MG63 (cell line): ENCODE results near the gene IL20. TPM values are rescaled to one million over a fixed set of nuclear protein-coding genes. Genes with fewer than 3 reads are reported as not detected.

Source experiments
- DNase-seq: peaks from one replicate; pipeline ENCODE4 v3.0.0-alpha.2; 2020
- H3K27me3 ChIP-seq: fragments of 250-450 bp; sonication (Bioruptor Pico); 2 replicates; pipeline ENCODE4 v1.5.1; 2020; ENCODE audit warnings: mild to moderate bottlenecking, moderate library complexity
- H3K36me3 ChIP-seq: fragments of 250-450 bp; sonication (Bioruptor Pico); 2 replicates; pipeline ENCODE4 v1.5.1; 2020; ENCODE audit warnings: mild to moderate bottlenecking, moderate library complexity
- H3K4me3 ChIP-seq: fragments of 250-450 bp; sonication (Bioruptor Pico); 2 replicates; pipeline ENCODE4 v1.5.1; 2020; ENCODE audit warnings: mild to moderate bottlenecking, moderate library complexity
- H3K9me3 ChIP-seq: fragments of 250-450 bp; sonication (Bioruptor Pico); 2 replicates; pipeline ENCODE4 v1.5.1; 2020; ENCODE audit warnings: mild to moderate bottlenecking, moderate library complexity
- total RNA-seq: library from RNA; depleted of rRNA; stranded (reverse); fragments of >200 nt; shearing (Covaris generic); gene quantifications from 2 replicates; pipeline ENCODE4 v1.2.3, GENCODE V29; 2014; ENCODE audit warnings: low replicate concordance

IL20 gene
- total RNA-seq, 1 experiment from 2014 or later, result not detected

- DNase-seq, result no peak
- no peaks in the 10 kb centered on the region; the same call in 1 of the 2 replicates for H3K9me3 ChIP-seq
- no peak overlapping the region for H3K4me3 ChIP-seq
- no peaks in the 10 kb centered on the region for H3K27me3 ChIP-seq
- H3K36me3 ChIP-seq, result no peaks in the 10 kb centered on the region; the same call in 1 of the 2 replicates
These were observed 39.2 kb downstream of the IL20 start for GRCh38 chr1:206904423-206905142.

GRCh38 chr1:206905295-206906164 lies 40.1 kb downstream of the IL20 start:
- DNase-seq, result peak; percentile 76
- H3K36me3 ChIP-seq, result no peaks in the 10 kb centered on the region; the same call in 1 of the 2 replicates
- no peaks in the 10 kb centered on the region for H3K27me3 ChIP-seq
- H3K9me3 ChIP-seq, result no peaks in the 10 kb centered on the region; the same call in 1 of the 2 replicates
- H3K4me3 ChIP-seq, result no peak overlapping the region

GRCh38 chr1:206907304-206907991 lies 42.0 kb downstream of the IL20 start:
- no peaks in the 10 kb centered on the region; the same call in 1 of the 2 replicates for H3K36me3 ChIP-seq
- H3K4me3 ChIP-seq, result no peak overlapping the region
- no peaks in the 10 kb centered on the region for H3K27me3 ChIP-seq
- H3K9me3 ChIP-seq, result no peaks in the 10 kb centered on the region; the same call in 1 of the 2 replicates
- no peak for DNase-seq

GRCh38 chr1:206908038-206908437 lies 42.6 kb downstream of the IL20 start:
- H3K27me3 ChIP-seq, result no peaks in the 10 kb centered on the region
- no peaks in the 10 kb centered on the region; the same call in 1 of the 2 replicates for H3K9me3 ChIP-seq
- no peak overlapping the region for H3K4me3 ChIP-seq
- DNase-seq, result no peak
- H3K36me3 ChIP-seq, result no peaks in the 10 kb centered on the region; the same call in 1 of the 2 replicates

- Histone ChIP-seq H3K36me3 (no peaks in the 10 kb centered on the region; the same call in 1 of the 2 replicates), H3K9me3 (no peaks in the 10 kb centered on the region), H3K4me3 (peak overlapping the region; percentile 40), H3K27me3 (no peaks in the 10 kb centered on the region)
- DNase-seq, result peak; percentile 52
These were observed 43.9 kb downstream of the IL20 start for GRCh38 chr1:206909161-206909882.

GRCh38 chr1:206909883-206910318 lies 44.5 kb downstream of the IL20 start:
- H3K36me3 ChIP-seq, result no peaks in the 10 kb centered on the region
- DNase-seq, result peak; percentile 42

GRCh38 chr1:206911064-206911663 lies 45.7 kb downstream of the IL20 start:
- no peaks in the 10 kb centered on the region for H3K9me3 ChIP-seq
- no peaks in the 10 kb centered on the region for H3K27me3 ChIP-seq
- peak; percentile 52 for DNase-seq
- H3K36me3 ChIP-seq, result no peaks in the 10 kb centered on the region
- H3K4me3 ChIP-seq, result no peak overlapping the region

More at GRCh38 chr1:206909883-206910318, 44.5 kb downstream of the IL20 start:
- Histone ChIP-seq H3K4me3 (peak overlapping the region; percentile 40), H3K27me3 (no peaks in the 10 kb centered on the region), H3K9me3 (no peaks in the 10 kb centered on the region)

GRCh38 chr1:206912445-206913095 lies 47.1 kb downstream of the IL20 start:
- peak; percentile 62 for DNase-seq
- Histone ChIP-seq H3K9me3 (no peaks in the 10 kb centered on the region), H3K27me3 (no peaks in the 10 kb centered on the region), H3K4me3 (no peak overlapping the region), H3K36me3 (no peaks in the 10 kb centered on the region)

GRCh38 chr1:206913766-206914537 lies 48.5 kb downstream of the IL20 start:
- no peak for DNase-seq
- H3K9me3 ChIP-seq, result no peaks in the 10 kb centered on the region
- no peaks in the 10 kb centered on the region for H3K36me3 ChIP-seq
- H3K27me3 ChIP-seq, result no peaks in the 10 kb centered on the region
- no peak overlapping the region for H3K4me3 ChIP-seq

GRCh38 chr1:206915030-206915735 lies 49.8 kb downstream of the IL20 start:
- no peak for DNase-seq
- Histone ChIP-seq H3K4me3 (no peak overlapping the region), H3K27me3 (no peaks in the 10 kb centered on the region)

GRCh38 chr1:206916000-206916709 lies 50.7 kb downstream of the IL20 start:
- Histone ChIP-seq H3K27me3 (no peaks in the 10 kb centered on the region), H3K4me3 (no peak overlapping the region), H3K36me3 (no peaks in the 10 kb centered on the region), H3K9me3 (no peaks in the 10 kb centered on the region)
- DNase-seq, result no peak

More at GRCh38 chr1:206915030-206915735, 49.8 kb downstream of the IL20 start:
- no peaks in the 10 kb centered on the region for H3K9me3 ChIP-seq
- H3K36me3 ChIP-seq, result no peaks in the 10 kb centered on the region

- Histone ChIP-seq H3K4me3 (no peak overlapping the region), H3K36me3 (no peaks in the 10 kb centered on the region), H3K27me3 (no peaks in the 10 kb centered on the region), H3K9me3 (no peaks in the 10 kb centered on the region)
- no peak for DNase-seq
These were observed 52.7 kb downstream of the IL20 start for GRCh38 chr1:206918076-206918475.
